ENCODE measurements around the gene ANGPT4. TPM values are rescaled to one million over a fixed set of nuclear protein-coding genes. Genes with fewer than 3 reads are reported as not detected.

Gene ANGPT4
- total and polyA plus RNA-seq, 12 donors: 0.05 to 0.44 (median 0.26) TPM; not detected in 8

GRCh38 chr20:859751-860231, 56.3 kb downstream of the ANGPT4 start:
- H3K27me3 ChIP-seq: no peaks in the 10 kb centered on the region
- intact Hi-C loops (cut with DNase I): no loop called here
- H3K9me3 ChIP-seq: no peaks in the 10 kb centered on the region
- DNase-seq (no peak), ATAC-seq (no peak)
- WGBS, 2 donors: 35 to 63% methylated on average over 3 of the region's 3 CpGs
- no peak overlapping the region for H3K27ac ChIP-seq
- H3K36me3 ChIP-seq: no peaks in the 10 kb centered on the region
- H3K4me3 ChIP-seq: no peak overlapping the region
- peaks cover 0 to 24% (median 0%) of the 10 kb centered on the region in 9 donors for H3K4me1 ChIP-seq
- TF ChIP-seq CTCF (IDR thresholded peaks at IDR 0.05): peak in 1 of 9 donors; percentile 16

- peaks cover 0 to 24% (median 0%) of the 10 kb centered on the region in 9 donors for H3K4me1 ChIP-seq
- no peak for TF ChIP-seq CTCF (IDR thresholded peaks at IDR 0.05)
- no peaks in the 10 kb centered on the region for H3K27me3 ChIP-seq
- no peak overlapping the region for H3K27ac ChIP-seq
- 83 to 91% methylated on average over 6 of the region's 6 CpGs for WGBS, 2 donors
- no peak for ATAC-seq
- no peaks in the 10 kb centered on the region for H3K36me3 ChIP-seq
- H3K4me3 ChIP-seq: no peak overlapping the region
- no peak for DNase-seq
- H3K9me3 ChIP-seq: no peaks in the 10 kb centered on the region
- intact Hi-C loops (cut with DNase I): no loop called here
Observed at GRCh38 chr20:858011-858410, 58.1 kb downstream of the ANGPT4 start.

GRCh38 chr20:856361-856775, 59.8 kb downstream of the ANGPT4 start:
- Histone ChIP-seq H3K4me3 (no peak overlapping the region), H3K4me1 (peaks cover 0 to 24% (median 0%) of the 10 kb centered on the region in 9 donors), H3K27me3 (no peaks in the 10 kb centered on the region), H3K27ac (no peak overlapping the region), H3K9me3 (no peaks in the 10 kb centered on the region), H3K36me3 (peaks cover 0 to 5% (median 0%) of the 10 kb centered on the region in 9 donors)
- ATAC-seq (peak in 2 of 8 donors; percentile 8 to 35), DNase-seq (no peak)
- TF ChIP-seq CTCF (IDR thresholded peaks at IDR 0.05): no peak
- intact Hi-C loops (cut with DNase I): no loop called here
- 57 to 76% methylated on average over 12 of the region's 12 CpGs for WGBS, 2 donors

DNA sequence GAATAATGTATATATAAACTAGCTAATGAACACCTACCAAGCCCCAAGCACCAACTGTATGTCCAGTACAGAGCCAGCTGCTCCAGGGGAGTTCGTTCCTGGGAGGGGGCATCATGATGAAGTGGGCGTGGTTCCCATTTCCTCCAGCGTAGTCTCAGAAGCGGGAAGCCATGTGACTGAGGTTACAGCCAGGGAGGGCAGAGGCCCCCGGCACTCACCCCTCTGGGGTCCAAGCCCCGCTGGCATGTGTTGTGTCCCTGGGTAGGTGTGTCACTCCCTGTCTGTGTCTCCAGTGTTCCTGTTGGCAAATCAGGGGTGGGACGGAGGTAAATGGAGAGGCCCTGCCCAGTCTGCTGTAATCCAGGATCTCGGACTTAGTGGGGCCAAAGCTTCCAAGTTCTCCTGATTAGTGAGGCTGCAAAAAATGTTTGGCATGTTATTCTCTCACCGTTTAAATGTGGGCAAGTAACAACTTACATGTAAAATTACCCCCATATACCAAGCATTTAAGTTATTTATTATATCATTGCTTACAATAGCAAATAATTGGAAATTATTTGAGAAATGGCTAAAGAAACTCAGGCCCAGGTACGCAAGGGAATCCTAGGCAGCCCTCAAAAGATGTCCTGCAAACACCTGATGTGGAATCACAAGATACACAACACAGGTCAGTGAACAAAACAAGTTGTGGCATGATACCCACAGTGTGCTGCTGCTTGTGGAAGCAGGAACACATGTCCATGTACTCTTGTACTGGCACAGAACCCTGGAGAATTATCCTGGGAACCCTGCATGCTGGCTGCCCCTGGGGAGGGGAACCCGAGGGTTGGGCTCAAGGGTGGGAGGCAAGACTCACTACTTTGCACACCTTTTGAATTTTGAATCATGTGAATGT, 60.4 kb downstream of the ANGPT4 start:
- Histone ChIP-seq H3K9me3 (no peaks in the 10 kb centered on the region), H3K36me3 (peaks cover 0 to 5% (median 0%) of the 10 kb centered on the region in 9 donors), H3K27ac (no peak overlapping the region), H3K4me3 (no peak overlapping the region), H3K27me3 (no peaks in the 10 kb centered on the region), H3K4me1 (peaks cover 0 to 24% (median 0%) of the 10 kb centered on the region in 9 donors)
- no peak for TF ChIP-seq CTCF (IDR thresholded peaks at IDR 0.05)
- DNase-seq (no peak), ATAC-seq (no peak)
- 63 to 80% methylated on average over 11 of the region's 11 CpGs for WGBS, 2 donors
- intact Hi-C loops (cut with DNase I): no loop called here
